HG03060 (cell line): ENCODE measurements around the gene OBI1.

ENCODE experiments used
- ATAC-seq: cut with Tn5 transposase; IDR thresholded peaks from one replicate; pipeline ENCODE4 v1.9.1; 2021; ENCODE audit warnings: low read depth, moderate number of reproducible peaks; ENCODE audit not compliant: unreplicated experiment

Gene OBI1, protein sequence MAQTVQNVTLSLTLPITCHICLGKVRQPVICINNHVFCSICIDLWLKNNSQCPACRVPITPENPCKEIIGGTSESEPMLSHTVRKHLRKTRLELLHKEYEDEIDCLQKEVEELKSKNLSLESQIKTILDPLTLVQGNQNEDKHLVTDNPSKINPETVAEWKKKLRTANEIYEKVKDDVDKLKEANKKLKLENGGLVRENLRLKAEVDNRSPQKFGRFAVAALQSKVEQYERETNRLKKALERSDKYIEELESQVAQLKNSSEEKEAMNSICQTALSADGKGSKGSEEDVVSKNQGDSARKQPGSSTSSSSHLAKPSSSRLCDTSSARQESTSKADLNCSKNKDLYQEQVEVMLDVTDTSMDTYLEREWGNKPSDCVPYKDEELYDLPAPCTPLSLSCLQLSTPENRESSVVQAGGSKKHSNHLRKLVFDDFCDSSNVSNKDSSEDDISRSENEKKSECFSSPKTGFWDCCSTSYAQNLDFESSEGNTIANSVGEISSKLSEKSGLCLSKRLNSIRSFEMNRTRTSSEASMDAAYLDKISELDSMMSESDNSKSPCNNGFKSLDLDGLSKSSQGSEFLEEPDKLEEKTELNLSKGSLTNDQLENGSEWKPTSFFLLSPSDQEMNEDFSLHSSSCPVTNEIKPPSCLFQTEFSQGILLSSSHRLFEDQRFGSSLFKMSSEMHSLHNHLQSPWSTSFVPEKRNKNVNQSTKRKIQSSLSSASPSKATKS

DNA sequence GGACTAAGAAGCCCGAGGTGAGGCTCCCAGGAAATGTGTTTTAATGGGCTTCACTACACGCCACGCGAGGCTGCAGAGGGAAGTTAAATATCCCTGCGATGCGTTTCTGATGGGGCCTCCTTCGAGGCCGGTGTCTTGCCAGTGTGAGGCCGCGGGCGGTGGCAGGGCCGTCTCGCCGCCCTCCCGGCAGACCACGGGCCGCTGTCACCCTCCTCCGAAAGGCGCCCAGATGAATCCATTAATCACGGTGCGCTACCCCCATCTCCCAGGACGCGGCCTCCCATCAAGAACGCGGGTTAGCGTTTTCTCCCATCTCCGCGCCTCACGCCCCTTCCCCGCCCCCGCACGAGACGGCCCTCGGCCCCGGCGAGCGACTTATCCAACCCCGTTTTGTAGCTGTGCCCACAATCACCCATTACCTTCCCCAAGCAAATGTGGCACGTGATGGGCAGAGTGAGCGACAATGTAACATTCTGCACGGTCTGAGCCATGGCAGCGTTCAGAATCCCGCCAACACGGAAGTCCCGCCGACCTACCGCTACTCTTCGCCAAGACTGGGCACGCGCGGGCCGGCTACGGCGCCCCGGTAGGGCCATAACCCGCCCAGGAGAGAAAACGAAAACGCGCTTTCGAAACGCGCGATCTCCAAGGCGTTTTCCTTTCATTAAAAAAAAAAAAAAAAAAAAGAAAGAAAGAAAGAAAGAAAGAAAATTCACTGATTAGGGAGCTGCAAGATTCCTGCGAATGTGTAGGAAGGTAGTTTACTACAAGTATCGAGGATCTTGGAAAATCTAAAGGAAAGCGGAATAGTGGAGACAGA, at the start of gene OBI1:
TSS of gene OBI1 (minus strand) at position 526 of the 820 bp plus-strand sequence. CDS start at position 491, 35 bp downstream.
- ATAC-seq, result peak; percentile 62

DNA sequence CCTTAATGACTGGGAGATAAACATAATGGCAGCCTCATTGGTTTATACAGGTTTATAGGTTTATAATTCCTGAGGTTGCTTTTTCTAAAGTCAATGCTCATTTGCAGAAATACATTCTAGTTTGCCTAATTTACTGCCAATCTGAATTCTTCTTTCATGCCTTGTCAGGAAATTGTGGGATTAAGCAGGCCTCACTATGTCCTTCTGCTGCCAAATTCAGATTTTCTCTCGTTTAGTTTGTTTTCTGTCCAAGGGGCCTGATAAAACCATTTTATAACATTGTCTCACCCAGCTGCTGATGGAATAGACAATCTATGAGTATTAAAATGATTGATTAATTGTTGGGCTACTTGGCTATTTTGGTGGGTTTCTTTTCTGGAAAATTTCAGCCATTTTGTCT, 42.4 kb upstream of the OBI1 start:
- no peak for ATAC-seq

DNA sequence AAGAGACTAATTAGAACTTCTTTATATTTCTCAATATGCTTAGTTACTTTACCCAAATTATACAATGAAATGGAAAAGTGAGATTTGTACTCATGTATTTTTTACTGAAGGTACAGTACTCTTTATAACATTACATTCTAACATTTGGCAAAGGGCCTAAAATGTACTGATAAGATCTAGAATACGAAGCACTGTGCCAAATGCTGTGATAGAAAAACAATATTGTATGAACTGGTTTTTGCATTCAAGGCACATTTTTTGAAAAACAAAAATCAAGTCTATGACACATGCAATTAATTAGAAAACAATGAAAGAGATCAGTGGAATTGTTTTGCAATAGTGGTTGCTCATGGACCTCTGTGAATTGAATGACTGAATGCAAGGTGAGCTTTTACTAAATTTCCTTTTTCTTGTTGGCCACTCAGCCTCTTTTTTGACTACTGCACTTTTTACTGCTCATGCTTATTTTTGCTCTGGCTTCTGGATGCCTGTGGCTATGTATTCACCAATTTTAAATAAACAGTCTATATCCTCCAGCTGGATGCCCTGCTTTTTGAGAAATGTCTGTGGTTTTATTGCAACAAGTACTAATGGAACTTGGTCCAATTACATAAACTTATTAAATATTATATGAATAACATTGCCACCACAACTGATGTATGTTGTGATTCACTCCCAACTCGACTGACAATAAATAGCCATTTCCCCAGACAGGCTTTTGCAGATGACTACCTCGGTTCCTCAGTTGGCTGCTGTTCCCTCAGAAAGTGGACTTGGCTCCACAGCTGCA, 41.4 kb upstream of the OBI1 start:
- ATAC-seq, result no peak

DNA sequence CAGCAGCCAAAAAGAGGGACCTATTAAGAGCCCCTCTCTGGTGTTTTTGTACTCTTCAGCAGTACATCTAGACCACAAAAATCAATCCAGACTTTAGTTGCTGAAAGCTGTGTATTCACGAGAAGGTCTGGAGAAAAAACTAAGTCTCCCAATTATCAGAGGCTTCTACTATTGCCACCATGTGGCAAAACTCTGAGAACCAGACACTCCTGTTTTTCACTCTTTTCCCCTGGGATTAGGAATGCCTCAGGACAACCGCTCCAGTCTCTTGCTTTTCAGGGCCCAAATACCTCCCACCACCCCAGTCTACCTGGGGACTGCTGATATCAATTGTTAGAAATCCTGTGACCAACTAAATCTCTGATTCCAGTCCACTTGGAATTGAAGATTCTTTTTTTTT, 30.1 kb upstream of the OBI1 start:
- no peak for ATAC-seq

DNA sequence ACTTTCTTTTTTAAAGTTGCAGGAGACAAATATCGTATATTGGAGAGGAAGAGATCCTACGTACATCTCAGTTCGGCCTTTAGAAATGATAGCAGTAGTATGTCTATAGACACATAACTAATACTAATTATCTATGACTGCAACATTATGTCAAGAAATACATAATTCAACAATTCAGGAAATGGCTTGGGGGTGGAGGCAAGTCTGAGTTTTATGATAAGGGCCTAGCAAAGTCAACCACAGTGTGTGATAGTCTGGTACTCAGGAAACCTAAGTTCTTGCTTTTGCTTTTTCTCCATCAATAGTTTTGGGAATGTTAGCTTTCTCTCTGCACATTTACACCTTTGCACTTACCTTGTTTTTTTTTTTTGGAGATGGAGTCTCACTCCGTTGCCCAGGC, 27.5 kb upstream of the OBI1 start:
- no peak for ATAC-seq

DNA sequence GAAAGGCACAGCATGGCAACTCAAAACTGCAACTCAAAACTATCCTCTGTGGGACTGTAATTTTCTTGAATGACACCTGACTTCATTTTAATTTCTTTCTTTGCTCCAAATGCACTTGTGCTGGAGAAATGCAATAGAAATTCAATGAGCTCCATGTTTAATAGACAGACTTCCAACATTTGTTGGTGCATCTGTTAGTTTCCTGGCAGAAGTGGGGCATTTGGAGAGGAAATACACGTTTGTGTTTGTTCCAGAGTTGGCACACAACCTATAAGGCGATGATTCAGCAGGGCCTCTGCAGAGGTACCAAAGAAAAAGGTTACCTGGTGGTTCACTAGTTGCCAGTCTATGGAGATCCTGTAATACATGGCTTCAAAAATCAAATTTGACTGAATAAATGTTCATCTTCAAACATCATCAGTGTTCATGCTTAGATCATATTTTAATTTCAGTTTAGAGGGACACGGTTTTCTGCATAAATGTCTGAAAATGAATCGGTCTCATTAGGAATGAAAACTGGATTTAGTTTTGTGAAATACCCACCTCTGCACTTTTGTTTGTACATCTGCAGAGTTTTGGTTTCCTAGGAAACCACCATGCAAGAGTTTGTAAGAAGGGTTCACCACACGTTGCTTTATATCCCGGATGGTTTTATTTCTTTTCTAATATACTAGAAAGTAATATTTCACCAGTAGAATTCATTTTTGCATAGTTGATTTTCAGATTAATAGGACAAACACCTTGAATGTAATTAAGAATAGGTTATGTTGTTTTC, 21.8 kb upstream of the OBI1 start:
- no peak for ATAC-seq

DNA sequence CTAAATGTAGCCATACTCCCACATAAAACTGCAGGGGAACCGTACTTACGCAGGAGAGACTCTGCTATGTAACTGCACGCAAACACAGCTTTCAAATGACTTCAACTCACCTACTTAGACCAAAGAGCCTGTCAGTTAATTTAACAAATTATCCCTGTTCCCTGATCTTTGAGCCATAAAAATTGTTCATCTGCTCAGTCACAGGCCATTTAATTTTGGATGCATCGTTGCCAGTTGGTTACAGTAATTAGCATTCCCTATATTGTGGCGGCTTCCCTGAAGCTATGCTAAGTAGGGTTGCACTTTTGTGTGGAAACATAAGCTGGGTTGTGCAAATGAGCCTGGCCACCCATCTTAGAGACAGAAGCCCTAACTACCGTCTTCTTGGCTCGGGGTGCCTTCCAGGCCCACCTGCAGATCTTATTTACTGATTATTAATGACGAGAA, 21.2 kb upstream of the OBI1 start:
- ATAC-seq, result no peak

DNA sequence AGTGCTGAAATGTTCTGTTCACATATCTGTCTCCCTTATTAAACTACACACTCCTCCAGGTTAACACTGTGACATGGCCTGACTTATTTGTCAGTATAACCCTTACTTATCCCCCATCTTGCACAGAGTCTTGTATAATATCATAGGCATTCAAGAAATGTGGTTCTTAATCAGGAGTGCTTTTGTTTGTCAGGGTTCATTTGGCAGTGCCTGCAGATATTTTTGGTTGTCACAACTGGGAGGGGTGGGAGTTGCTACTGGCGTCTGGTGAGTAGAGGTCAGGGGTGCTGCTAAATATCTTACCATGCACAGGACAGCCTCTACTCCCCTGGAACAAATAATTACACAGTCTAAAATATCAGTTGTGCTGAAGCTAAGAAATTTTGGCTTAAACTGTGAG, 20.4 kb upstream of the OBI1 start:
- ATAC-seq, result no peak

DNA sequence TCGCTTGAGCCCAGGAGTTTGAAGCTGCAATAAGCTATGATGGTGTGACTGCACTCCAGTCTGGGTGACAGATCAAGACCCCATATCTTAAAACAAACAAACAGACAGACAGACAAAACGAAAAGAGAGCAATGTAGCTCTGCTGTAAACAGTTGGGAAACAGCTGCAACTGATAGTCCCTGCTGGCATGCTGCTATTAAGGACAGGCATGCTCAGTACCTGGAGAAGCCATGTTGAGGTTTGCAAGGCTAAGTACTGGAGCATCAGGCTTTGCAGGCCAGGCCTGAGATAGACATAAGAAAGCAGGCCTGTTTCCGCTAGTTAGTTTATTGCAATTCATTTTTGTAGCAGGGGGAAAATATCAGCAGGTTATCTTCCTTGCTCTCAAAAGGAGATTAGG, 16.2 kb upstream of the OBI1 start:
- ATAC-seq, result no peak

DNA sequence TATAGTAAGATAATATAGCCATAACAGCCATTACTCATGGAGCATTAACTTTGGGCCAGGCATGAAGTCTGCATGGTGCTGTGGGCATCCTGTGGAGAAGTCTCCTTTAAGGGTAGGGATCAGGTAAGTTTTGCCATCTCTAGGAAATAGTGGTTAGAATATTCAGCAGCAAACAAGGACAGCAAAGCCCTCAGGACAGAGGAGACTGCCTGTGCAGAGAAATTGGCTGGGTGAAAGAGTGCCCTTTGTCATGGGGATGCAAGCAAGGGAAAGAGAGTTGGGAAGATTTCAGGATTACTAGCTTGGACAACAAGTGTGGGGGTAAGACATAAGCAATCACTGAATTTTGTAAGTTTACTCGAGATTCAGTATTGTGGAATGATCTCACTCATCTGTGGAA, 15.7 kb upstream of the OBI1 start:
- no peak for ATAC-seq

DNA sequence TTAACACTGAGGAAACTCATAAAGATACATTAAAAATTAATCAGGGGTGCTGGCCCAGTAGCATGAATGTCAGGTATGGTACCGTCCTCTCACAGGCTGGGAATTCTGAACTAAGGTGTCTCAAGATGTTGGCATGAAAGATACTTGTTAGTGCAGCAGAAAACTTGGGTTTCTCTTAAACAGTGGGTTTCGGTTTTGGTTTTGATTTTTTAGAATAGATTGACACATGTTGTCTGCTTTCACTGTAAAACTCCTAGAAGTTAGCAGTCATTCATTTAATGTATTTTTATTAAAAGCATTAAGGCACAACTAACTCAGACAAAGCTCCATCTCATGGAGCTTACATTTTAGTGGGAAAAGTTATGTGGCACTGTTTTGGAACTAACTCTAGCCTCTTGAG, 3.5 kb upstream of the OBI1 start:
- no peak for ATAC-seq

DNA sequence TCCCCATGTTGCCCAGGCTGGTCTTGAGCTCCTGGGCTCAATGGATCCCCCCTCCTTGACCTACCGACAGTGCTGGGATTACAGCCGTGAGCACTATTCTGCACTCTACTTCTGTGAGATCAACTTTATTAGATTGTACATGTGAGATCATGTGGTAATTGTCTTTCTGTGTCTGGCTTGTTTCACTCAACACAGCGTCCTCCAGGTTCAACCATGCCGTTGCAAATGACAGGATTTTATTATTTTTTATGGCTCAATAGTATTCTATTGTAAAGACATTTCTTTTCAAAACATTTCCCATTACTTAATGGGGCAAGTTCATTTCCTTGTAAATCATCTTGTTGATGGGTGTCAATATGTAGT, 1.5 kb upstream of the OBI1 start:
- no peak for ATAC-seq

DNA sequence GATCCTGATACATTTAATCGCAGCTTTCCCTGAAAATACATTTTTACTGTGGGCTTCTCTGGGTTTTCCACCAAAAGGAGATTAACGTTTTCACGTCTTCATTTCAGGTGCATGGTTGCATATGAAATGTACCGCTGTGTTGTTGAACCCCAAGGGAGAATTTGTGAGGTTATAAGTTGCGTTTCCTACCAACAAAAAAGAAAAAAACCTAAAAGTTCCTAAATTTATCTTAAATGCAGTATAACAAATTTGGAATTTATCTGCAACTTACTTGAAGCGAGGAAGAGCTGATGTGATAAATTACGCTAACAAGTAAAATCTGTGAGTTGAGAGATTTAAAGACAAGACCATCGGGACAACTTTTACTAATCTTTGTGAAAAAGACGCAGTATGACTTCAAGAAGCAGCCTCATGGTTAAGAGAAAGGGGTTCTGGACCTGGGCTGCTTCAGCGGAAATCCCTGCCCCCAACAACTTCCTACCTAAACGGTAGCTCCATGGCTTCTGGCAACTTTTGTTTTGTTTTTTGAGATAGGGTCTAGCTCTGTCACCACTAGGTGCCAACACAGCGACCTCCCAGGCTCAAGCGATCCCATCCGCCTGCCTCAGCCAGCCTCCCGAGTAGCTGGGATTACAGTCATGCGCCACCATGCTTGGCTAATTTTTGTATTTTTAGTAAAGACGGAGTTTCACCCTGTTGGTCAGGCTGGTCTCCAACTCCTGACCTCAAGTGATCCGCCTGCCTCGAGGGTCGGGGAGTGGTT, 958 bp upstream of the OBI1 start:
- ATAC-seq, result no peak

DNA sequence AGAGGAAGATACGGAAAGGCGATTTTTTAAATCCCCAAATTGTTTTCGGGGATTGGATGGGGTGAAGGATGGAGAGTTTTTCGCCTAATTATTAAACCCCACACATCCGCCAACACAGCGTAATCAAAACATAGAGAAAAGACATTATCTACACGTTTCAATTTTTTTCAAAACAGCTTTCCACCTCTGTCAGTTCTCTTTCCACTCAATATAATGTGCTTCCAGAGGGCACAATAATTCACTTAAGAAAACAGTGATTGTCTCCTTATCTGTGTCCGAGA, 435 bp upstream of the OBI1 start:
- ATAC-seq, result no peak

DNA sequence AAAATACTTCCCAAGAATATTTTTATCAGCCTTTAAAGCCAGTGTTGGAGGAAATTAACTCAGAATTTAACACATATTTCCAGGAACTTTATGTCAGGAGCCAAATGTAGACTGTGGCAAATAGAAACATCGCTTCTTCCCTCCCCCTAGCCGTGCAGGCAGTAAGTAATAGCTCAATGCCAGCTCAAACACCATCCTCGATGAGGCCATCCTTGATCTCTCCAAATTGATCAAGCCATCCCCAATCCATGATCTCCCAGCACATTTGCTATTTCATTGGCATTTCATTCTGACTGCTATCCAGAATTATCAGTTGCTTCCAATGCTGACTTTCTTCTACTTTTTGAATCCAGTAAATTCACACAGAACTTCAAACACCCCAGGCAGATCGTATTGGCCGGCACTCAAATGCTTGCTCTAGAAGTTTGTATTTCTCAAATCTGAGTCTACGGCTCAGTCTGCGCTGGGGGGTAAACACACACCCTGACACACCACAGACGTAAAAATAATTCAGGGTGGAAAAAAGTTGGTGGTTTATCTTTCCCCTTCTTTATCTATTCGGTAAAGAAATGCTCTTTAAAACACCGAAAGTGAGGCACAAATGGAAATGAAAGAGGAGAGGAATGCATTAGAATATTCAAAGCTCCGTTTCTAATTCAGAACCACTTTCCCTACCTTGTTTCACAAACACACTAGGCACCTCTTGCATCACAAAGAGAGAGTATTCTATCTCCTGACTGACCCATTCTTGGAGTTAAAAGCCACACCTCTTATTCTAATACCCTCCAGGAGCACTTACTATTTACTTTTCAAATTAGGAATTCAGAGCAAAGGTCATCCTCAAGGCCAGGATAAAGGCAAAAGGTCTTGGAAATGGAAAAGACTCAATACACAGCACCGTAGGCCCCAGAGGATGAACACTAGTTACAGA, 991 bp downstream of the OBI1 start:
- ATAC-seq, result no peak

DNA sequence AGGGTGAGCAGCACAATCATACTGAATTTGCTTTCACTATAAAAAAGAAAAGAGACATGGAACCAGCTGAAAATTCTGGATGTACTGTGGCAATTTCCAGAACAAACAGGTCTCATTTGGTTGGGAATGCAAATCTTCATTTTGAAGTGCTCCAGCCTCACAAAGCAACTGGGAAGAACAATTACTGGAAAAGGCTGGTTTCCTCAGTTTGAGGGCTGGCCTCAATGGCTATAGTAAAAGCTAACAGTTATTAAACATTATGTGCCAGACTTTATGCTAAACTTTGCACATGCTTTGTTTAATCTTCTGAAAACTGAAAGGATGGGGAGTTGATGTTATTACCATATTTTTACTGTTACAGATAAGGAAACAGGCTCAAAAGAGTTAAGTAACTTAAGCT, 3.0 kb downstream of the OBI1 start:
- no peak for ATAC-seq

DNA sequence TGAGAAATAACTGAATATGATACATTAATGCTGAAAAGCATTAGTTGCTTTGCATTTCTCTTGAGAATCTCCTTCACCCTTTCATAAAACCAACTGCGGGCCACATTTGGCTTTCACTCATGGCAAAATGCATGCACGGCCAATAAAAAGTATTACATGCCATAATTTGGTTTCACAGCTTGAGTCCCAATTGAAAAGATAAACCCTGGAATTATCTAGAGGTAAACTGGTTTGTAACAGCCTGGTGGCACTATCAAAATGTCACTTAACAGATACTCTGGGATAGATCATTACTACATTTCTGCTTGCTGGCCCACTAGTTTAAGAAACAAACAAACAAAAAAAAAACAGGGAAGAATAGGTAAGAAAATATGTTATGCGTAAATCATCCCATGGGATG, 3.9 kb downstream of the OBI1 start:
- no peak for ATAC-seq

DNA sequence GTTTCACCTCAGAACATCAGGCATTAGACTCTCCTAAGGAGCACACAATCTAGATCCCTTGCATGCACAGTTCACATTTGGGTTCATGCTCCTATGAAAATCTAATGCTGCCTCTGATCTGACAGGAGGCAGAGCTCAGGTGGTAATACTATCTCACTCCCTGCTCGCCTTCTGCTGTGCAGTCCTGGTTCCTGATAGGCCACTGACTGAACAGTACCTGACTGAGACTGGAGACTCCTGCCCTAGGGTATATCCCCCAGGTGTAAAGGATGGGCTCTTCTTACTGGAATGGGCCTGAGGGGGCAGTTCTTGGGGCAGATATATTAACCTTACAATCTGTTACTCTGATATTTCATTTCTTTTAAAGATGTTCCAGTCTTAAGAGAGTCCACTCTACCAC, 6.3 kb downstream of the OBI1 start:
- ATAC-seq, result no peak
